Stimulated activated CD8-positive, alpha-beta memory T cell treated with anti-CD3 and anti-CD28 coated beads, Interleukin-4, amount 100 ng/mL, for 1 hour (primary cell): ENCODE results near the gene PPP2R5A.
A peak's percentile ranks its signal among the peaks of the same experiment; 100 is the strongest.
"Not testable (repeated sequence)": the region's sequence is repeated elsewhere in the genome, so short reads cannot be mapped to it uniquely, and the experiment has no call there.

Experiments
- DNase-seq, 2 donors: peaks; one replicate each; pipeline ENCODE4 v3.0.0-alpha.2; 2020; ENCODE audit warnings: low read depth in 2 of 2, low spot score in 1 of 2

The PPP2R5A gene

DNA sequence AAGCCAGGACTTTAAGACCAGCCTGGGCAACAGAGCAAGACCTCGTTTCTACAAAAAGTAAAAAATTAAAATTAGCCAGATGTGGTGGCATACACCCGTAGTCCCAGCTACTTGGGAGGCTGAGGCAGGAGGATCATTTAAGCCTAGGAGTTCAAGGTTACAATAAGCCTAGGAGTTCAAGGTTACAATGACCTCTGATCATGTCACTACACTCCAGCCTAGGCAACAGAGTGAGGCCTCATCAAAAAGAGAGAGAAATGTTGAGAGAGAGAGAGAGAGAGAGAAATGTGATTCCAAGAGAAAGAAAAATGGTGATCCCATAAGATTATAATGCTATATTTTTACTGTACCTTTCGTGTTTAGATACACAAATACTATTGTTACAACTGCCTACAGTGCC is 69.3 kb downstream of the PPP2R5A start:
- DNase-seq: no peak

- no peak for DNase-seq
Observed at GRCh38 chr1:212355230-212355969, 70.2 kb downstream of the PPP2R5A start.

DNA sequence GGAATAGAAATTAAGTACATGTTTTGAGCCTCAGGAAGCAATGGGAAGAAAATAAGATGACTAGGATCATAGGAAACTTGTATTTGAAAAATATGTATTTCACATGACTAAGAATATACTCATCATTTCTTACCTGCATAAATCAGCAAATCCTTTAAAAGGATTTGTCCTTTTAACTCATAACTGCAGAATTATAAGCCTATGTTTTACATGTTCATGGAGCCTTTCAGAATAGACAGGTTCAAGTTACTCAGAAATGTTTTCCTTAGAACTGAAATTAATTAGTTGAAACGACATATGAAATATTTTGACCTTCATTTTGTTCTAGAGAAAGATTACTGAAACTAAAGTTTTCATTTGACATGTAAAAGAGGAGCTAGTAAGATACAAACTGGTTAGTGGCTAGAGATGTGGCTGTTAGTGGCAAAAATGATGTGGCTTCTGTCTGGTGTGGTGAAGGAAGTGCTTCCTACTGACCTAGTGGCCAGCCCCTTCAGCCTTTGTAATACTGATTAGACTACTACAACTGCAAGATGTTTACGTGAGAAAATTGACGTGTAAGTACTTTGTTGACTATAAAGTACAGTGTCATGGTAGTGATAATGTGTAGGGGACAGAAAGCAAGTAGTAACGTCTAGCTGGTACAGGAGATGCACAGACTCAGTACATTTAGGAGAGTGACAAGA is 74.7 kb downstream of the PPP2R5A start:
- DNase-seq: no peak

GRCh38 chr1:212364985-212365384 is 79.8 kb downstream of the PPP2R5A start:
- no peak for DNase-seq

- no peak for DNase-seq
Observed at GRCh38 chr1:212366901-212367300, 81.7 kb downstream of the PPP2R5A start.

DNA sequence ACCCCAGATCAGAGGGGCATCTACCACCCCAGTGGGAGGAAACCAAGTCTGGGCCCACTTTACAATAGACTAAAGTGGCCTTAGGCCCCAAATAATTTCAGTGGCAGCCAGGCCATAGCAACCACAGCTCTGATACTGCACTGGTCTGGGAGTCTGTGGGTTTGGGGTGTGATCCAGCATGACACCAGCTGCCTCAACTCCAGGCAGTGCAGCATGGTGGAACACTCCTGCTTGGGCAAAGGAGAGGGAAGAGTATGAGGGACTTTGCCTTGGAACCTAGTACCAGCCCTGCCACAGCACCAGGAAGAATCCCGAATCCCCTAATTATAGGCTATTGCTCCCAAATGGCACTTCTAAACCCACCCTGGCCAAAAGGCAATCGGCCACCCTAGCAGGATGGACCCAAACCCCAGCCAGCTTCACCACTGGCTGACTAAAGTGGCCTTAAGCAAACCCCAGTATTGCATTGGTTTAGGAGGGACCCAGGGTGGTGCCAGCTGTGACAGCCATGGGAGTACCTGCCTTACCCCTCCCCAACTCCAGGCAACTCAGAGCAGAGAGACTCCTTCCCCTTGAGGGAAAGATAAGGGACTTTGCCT is 82.4 kb downstream of the PPP2R5A start:
- DNase-seq: no peak

- DNase-seq: peak in 1 of 2 donors; percentile 20
Observed at GRCh38 chr1:212368073-212368484, 82.9 kb downstream of the PPP2R5A start.

GRCh38 chr1:212375986-212376385 is 90.8 kb downstream of the PPP2R5A start:
- no peak for DNase-seq

DNA sequence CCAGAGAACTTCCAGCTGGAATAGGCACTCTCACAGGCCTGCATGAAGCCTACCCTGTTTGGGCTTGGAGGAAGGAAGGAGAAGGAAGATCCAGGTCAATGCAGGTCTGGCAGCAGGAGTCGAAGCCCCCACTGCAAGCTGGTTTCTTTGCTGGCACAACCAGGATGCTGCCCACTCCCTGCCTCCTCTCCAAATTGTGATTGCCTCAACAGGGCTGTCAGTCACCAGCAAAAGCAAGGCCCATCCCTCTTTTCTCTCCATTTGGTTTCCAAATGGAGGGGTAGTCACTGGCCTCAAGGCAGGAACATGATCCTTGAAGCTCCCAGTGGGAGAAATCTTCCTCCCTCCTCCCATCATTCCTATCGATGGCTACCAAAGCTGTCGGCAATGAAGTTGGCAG is 92.4 kb downstream of the PPP2R5A start:
- DNase-seq: no peak

DNA sequence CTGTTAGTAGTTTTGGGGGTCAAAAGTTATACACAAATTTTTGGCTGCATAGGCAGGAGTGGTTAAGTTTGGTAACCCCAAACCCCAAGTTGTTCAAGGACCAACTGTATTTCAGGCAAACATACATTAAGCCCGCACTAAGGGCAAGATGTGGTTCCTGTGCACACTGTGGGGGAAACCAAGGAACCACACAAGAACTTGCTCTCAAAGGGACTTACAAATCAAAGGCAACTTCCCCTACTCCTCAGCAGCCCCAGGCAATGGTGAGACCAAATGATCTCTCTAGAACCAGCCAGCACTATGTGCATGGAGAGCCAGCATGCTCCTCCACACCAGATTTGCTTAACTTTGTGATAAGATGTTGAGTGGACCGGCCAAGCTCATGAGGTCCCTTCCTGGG is 94.2 kb downstream of the PPP2R5A start:
- DNase-seq: no peak

DNA sequence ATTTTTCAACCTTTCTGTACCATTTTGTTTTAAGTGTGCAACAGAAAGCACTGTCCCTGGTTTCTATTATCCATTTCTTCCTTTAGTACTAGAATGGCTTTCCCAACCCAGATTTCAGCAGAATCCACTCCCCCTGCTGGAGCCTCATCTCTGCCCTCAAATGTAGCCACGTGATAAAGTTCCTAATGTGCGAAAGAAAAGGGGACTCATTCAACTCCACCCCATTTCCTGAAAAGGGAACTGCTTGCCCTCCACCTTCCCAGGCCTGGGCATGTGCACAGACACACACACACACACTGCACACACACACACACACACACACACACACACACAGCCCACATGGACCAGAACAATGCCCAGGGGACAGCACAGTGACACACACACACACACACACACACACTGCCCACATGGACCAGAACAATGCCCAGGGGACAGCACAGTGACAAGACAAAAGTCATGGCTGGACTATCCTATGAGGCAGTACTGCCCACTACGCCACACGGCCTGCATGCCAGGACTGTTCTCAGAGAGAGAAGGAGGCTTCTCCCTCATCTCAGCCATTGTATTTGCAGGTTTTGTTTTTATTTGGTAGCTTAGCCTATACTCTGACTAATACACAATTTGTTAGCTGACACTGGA is 96.3 kb downstream of the PPP2R5A start:
- no peak for DNase-seq

DNA sequence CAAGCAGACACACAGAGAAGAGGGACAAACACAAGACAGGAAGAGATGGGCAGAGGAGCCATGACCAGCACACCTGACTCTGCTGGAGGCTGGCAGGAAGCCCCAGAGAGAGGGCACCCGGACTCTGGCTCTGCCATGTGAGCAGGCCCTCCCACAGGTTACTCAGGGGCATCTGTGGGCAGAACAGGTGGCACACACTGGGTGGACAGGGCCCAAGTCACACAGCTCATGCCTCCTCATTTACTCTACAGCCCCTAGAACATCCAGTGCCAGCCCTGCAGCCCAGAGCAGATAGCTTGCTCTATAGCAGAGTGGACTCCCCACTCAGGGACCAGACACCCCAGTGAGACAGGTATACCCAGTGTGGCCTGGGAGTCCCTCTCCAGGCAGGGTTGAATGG is 100.8 kb downstream of the PPP2R5A start:
- DNase-seq: no peak

- no peak for DNase-seq
Observed at GRCh38 chr1:212388985-212389716, 103.9 kb downstream of the PPP2R5A start.

GRCh38 chr1:212395678-212396437 is 110.6 kb downstream of the PPP2R5A start:
- not testable (repeated sequence) for DNase-seq

DNA sequence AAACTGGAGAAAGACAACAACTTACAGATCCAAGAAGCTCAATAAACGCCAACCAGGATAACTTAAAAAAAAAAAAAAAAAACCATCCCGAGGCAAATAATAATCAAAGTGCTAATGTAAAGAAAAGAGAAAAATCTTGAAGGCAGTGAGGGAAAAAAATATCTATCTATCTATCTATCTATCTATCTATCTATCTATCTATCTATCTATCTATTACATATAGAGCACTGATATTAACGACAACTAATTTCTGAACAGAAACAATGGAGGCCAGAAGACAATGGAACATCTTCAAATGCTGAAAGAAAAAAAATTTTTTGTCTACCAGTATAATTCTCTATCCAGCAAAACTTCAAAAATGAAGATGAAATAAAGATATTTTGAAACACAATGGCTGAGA is 111.4 kb downstream of the PPP2R5A start:
- DNase-seq: no peak

DNA sequence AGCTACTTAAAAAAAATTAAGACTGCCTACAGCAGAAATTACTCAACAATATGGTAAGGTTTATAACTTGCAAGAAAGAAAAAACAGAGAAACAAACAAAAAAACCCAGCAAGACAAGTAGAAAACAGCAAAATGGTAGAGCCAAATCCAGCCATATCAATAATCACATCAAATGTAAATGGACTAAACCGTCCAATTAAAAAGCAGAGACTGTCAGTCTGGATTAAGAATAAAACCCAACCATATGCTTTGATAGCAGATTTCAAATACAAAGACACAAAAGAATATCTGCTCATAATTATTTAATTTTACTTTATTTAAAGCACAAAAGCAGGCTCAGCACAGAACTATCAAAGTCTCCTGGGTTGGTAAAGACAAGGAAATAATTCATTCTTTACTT is 112.0 kb downstream of the PPP2R5A start:
- DNase-seq: no peak

GRCh38 chr1:212401042-212401441 is 115.8 kb downstream of the PPP2R5A start:
- DNase-seq: no peak

GRCh38 chr1:212401838-212402582 is 116.8 kb downstream of the PPP2R5A start:
- DNase-seq: no peak

GRCh38 chr1:212402666-212403321 is 117.6 kb downstream of the PPP2R5A start:
- no peak for DNase-seq
